ENCODE data around the gene TRAM2.

DNA sequence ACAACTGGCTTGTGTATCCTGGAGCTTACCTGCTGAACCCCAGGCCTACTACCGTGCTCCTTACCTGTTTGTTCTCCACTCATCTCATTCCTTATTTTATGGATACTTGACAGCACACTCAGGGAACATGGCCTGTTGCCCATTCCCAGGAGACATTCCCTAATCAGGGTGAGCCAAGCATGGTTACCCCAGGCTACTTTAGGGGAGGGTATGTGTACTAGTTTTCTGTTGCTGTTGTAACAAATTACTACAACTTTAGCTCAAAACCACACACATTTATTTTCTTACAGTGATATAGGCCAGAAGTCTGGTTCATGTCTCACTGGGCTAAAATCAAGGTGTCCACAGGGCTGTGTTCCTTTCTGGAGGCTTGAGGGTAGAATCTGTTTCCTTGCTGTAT is 15.0 kb upstream of the TRAM2 start:
- TF ChIP-seq SIN3A (IDR thresholded peaks at IDR 0.05; ENCODE audit: borderline replicate concordance, low read depth, low read length) (no peak), ZNF792 (CRISPR knock-in tag; IDR thresholded peaks at IDR 0.05) (no peak), ARNT2 (CRISPR knock-in tag; IDR thresholded peaks at IDR 0.05; ENCODE audit: low read depth) (no peak), SMAD1 (CRISPR knock-in tag; IDR thresholded peaks at IDR 0.05; ENCODE audit: borderline replicate concordance, low read depth) (no peak), GABPA (IDR thresholded peaks at IDR 0.05; ENCODE audit: low read depth, low read length) (no peak), GABPA (CRISPR knock-in tag; IDR thresholded peaks at IDR 0.05; ENCODE audit: low read depth) (no peak), MXI1 (IDR thresholded peaks at IDR 0.05; ENCODE audit: borderline replicate concordance, low read depth, low read length) (no peak), YY1 (IDR thresholded peaks at IDR 0.05; ENCODE audit: insufficient read depth, insufficient replicate concordance, low read depth, low read length) (no peak)
- TF ChIP-seq, protein P1, sequence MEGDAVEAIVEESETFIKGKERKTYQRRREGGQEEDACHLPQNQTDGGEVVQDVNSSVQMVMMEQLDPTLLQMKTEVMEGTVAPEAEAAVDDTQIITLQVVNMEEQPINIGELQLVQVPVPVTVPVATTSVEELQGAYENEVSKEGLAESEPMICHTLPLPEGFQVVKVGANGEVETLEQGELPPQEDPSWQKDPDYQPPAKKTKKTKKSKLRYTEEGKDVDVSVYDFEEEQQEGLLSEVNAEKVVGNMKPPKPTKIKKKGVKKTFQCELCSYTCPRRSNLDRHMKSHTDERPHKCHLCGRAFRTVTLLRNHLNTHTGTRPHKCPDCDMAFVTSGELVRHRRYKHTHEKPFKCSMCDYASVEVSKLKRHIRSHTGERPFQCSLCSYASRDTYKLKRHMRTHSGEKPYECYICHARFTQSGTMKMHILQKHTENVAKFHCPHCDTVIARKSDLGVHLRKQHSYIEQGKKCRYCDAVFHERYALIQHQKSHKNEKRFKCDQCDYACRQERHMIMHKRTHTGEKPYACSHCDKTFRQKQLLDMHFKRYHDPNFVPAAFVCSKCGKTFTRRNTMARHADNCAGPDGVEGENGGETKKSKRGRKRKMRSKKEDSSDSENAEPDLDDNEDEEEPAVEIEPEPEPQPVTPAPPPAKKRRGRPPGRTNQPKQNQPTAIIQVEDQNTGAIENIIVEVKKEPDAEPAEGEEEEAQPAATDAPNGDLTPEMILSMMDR (CRISPR knock-in tag; IDR thresholded peaks at IDR 0.05) = no peak
- TF ChIP-seq, protein P2, sequence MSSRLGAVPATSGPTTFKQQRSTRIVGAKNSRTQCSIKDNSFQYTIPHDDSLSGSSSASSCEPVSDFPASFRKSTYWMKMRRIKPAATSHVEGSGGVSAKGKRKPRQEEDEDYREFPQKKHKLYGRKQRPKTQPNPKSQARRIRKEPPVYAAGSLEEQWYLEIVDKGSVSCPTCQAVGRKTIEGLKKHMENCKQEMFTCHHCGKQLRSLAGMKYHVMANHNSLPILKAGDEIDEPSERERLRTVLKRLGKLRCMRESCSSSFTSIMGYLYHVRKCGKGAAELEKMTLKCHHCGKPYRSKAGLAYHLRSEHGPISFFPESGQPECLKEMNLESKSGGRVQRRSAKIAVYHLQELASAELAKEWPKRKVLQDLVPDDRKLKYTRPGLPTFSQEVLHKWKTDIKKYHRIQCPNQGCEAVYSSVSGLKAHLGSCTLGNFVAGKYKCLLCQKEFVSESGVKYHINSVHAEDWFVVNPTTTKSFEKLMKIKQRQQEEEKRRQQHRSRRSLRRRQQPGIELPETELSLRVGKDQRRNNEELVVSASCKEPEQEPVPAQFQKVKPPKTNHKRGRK (CRISPR knock-in tag; IDR thresholded peaks at IDR 0.05) = no peak

All from HepG2 (cell line).